Fibroblast of upper back skin (primary cell): ENCODE results near the gene CYP3A7.
"Not testable (repeated sequence)": the region's sequence is repeated elsewhere in the genome, so short reads cannot be mapped to it uniquely, and the experiment has no call there.

Experiments
- DNase-seq: peaks from one replicate; pipeline ENCODE4 v3.0.0-alpha.2; 2013

The CYP3A7 gene

DNA sequence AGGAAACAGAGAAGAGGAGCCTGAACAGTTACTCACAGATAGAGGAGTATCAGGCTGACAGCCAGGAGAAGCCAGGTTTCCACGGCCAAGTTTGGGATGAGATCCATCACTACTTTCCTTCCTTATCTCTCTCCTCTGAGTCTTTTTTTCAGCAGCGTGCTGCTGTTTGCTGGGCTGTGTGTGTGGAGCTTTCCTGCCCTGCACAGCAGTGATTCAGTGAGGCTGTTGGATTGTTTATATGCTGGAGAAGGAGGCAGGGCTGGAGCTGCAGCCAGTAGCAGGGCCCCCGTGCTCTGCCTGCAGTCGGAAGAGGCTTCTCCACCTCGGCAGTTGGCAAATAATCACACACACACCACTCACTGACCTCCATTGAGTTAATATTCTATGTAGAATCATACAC is at the start of gene CYP3A7:
CYP3A7 (minus strand) TSS at position 210 of the 400 bp plus-strand sequence; CDS start at position 107, 103 bp downstream.
- no peak for DNase-seq

DNA sequence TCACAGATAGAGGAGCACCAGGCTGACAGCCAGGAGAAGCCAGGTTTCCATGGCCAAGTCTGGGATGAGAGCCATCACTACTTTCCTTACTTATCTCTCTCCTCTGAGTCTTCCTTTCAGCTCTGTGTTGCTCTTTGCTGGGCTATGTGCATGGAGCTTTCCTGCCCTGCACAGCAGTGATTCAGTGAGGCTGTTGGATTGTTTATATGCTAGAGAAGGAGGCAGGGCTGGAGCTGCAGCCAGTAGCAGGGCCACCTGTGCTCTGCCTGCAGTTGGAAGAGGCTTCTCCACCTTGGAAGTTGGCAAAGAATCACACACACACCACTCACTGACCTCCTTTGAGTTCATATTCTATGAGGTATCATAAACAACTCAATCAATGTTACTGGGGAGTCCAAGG is 49.0 kb upstream of the CYP3A7 start, which contains the start of gene CYP3A4:
CYP3A4 (minus strand) TSS at position 178 of the 400 bp plus-strand sequence; CDS start at position 75, 103 bp downstream.
- DNase-seq = no peak

GRCh38 chr7:99782012-99782953 is 47.3 kb upstream of the CYP3A7 start:
- DNase-seq = no peak

- no peak for DNase-seq
Observed at GRCh38 chr7:99780588-99780987, 45.6 kb upstream of the CYP3A7 start.

DNA sequence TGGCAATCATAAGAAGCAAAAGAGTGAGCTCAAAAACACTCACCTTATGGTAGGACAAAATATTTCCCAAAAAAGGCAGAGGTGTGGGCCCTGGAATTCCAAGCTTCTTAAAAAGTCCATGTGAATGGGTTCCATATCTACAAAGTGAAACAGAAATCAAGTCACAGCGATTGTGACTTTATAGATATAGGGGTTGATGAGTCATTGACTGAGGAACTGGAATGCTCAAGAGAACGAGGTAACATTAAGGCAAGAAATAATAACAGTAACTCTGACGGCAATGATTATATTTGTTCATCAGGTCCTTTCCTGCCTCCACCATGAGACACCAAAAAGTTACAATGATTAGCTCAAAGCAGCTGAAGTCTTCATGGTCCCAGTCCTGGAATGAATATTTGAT is 45.0 kb upstream of the CYP3A7 start:
- DNase-seq = no peak

DNA sequence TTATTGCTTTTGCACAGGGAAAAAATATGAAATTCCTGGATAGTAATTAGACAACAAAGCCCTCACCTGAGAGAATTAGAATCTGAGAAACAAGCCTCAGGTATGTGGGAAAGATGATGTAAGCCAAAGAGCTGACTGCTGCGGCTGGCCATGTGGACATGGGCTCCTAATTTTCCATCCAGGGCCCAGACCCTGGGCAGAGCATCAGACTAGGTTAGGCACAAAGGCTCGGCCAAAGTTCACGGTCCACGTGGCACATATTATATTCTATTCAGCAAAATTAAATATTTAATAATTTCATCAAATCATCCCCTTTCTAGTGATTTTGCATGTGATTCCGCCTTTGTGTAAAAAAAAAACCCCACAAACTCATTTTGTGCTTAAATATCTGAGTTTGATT is 43.9 kb upstream of the CYP3A7 start:
- DNase-seq = no peak

DNA sequence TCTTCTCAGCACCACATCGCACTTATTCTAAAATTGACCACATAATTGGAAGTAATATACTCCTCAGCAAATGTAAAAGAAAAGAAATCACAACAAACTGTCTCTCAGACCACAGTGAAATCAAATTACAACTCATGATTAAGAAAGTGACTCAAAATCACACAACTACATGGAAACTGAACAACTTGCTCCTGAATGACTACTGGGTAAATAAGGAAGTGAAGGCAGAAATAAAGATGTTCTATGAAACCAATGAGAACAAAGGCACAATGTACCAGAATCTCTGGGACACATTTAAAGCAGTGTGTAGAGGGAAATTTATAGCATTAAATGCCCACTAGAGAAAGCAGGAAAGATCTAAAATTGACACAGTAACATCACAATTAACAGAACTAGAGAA is 38.4 kb upstream of the CYP3A7 start:
- not testable (repeated sequence) for DNase-seq

GRCh38 chr7:99772565-99772964 is 37.6 kb upstream of the CYP3A7 start:
- DNase-seq = no peak

DNA sequence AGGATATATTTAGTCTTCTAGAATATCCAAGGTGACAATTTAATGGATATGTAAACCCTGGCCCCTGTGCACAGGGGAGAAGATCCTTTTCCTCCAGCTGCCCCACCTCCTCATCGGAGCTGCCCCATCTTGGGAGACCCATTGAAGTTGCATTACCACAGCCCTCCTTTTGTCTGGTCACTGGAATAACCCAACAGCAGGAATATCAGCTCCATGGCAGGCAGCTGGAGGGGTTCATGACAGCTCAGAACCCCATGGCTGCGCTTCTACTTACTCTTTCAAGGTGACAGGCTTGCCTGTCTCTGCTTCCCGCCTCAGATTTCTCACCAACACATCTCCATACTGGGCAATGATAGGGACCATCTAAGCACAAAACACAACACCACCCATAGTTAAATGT is 34.5 kb upstream of the CYP3A7 start:
- not testable (repeated sequence) for DNase-seq

GRCh38 chr7:99768471-99768870 is 33.5 kb upstream of the CYP3A7 start:
- DNase-seq = no peak

DNA sequence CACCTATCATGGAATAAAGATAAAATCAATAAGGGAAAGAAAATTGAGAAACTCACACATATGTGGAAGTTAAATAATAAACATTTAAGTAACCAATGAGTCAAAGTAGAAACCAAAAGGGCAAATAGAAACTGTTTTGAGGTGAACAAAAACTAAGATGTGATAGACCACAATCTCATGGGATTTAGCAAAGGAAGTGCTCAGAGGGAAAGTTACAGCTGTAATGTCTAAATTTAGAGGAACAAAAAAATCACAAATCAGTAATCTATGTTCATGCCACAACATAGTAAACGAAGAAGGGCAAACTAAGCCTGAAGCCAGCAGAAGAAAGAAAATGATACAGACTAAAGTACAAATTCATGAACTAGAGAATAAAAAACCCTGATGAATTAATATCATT is 32.7 kb upstream of the CYP3A7 start:
- no peak for DNase-seq

- DNase-seq = no peak
Observed at GRCh38 chr7:99766484-99767099, 31.6 kb upstream of the CYP3A7 start.

DNA sequence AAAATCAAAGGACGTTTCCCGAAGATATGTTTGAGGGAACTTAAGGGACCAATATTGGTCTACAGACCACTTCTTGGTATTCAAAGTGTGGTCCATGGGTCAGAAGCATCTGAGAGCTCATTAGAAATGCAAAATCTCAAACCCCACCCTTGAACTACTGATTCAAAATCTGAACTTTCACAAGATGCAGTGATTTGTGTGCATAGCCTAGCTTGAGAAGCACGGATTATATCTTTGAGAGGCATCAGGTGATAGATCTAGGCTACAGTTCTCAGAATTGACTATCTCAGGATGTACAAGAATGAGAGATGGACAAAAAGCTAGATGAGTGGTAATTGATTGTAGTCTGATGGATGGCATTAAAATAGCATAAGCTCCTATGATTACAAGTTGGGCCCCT is 29.5 kb upstream of the CYP3A7 start:
- no peak for DNase-seq

DNA sequence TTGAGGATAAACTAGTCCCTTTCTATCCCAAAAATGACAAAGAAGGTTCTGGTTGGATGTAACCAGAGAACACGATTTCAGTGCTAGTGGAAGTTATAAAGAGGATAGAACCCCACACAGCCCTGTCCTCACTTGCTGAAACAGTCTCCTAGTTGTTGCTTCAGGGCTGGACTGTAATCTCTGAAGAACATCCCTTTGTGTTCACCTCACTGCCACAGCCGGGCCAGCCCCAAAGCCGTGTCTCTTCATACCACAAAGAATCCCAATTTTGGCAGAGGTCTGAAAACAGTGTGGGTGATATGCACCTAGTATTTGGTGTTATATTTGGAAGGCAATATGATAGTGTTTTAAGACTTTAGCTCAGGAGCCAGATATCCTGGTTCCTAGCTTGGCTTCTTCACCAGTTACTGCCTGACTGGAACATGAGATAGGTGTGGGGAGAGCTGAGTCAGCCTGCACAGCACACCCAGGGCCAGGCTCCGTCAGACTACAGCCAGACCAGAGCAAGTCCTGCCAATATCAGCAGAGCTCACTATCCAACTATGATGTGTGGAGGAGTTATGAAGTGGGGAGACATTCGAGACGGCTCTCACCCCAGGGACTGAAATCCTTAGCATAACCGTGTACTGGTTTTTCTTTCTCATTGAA is 27.8 kb upstream of the CYP3A7 start:
- DNase-seq = peak; percentile 73

DNA sequence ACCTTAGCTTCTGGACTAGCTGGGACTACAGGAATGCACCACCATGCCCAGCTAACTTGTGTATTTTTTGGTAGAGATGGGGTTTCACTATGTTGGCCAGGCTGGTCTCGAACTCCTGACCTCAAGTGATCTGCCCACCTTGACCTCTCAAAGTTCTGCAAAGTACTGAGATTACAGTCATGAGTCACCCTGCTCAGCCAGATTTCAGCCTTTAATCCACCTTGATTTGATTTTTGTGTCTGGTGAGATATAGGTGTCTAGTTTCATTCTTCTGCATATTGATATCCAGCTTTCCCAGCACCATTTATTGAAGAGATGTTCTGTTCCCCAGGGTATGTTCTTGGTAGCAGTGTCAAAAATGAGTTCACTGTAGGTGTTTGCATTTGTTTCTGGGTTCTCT is 20.1 kb upstream of the CYP3A7 start:
- DNase-seq = no peak

- no peak for DNase-seq
Observed at GRCh38 chr7:99752356-99752755, 17.4 kb upstream of the CYP3A7 start.

GRCh38 chr7:99751322-99752052 is 16.5 kb upstream of the CYP3A7 start:
- DNase-seq = not testable (repeated sequence)

- DNase-seq = no peak
Observed at GRCh38 chr7:99748846-99749579, 14.0 kb upstream of the CYP3A7 start.

- DNase-seq = not testable (repeated sequence)
Observed at GRCh38 chr7:99746915-99747314, 11.9 kb upstream of the CYP3A7 start.

- not testable (repeated sequence) for DNase-seq
Observed at GRCh38 chr7:99745395-99745794, 10.4 kb upstream of the CYP3A7 start.

GRCh38 chr7:99742737-99743394 is 7.9 kb upstream of the CYP3A7 start:
- no peak for DNase-seq

DNA sequence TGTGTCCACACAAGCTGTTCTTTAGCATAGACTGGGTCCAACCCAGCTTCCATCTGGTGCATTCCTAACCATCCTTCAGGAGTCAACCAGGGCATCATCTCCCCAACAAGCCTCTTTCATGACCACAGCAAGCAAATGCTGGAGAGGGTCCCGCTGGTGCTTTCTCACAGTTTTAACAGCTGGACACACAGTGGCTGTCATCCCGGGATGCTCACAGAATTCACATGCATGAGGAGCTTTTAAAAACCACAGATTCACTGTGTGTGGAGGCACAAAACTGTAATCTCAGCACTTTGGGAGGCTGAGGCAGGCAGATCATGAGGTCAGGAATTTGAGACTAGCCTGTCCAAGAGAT is 6.4 kb upstream of the CYP3A7 start:
- DNase-seq = no peak
